Measurements from ENCODE around the gene ETS2.

- TF ChIP-seq POLR2A (IDR thresholded peaks at IDR 0.05), result no peak
- TF ChIP-seq, protein P1, sequence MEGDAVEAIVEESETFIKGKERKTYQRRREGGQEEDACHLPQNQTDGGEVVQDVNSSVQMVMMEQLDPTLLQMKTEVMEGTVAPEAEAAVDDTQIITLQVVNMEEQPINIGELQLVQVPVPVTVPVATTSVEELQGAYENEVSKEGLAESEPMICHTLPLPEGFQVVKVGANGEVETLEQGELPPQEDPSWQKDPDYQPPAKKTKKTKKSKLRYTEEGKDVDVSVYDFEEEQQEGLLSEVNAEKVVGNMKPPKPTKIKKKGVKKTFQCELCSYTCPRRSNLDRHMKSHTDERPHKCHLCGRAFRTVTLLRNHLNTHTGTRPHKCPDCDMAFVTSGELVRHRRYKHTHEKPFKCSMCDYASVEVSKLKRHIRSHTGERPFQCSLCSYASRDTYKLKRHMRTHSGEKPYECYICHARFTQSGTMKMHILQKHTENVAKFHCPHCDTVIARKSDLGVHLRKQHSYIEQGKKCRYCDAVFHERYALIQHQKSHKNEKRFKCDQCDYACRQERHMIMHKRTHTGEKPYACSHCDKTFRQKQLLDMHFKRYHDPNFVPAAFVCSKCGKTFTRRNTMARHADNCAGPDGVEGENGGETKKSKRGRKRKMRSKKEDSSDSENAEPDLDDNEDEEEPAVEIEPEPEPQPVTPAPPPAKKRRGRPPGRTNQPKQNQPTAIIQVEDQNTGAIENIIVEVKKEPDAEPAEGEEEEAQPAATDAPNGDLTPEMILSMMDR (IDR thresholded peaks at IDR 0.05), result no peak
Observed at GRCh38 chr21:38766987-38767722, 38.6 kb upstream of the ETS2 start.

All from ovary (tissue), 3 donors.